KOPT-K1 (cell line): ENCODE measurements around the gene OR5K3.

Experiments
- H3K27ac ChIP-seq: fragments of 200-600 bp; sonication (generic); 2 replicates; pipeline ENCODE4 v1.5.1; 2016; ENCODE audit warnings: antibody characterized with exemption, mild to moderate bottlenecking, low read depth, low read length; ENCODE audit not compliant: poor library complexity, severe bottlenecking
- H3K36me3 ChIP-seq: fragments of 200-600 bp; sonication (generic); 2 replicates; pipeline ENCODE4 v1.5.1; 2017; ENCODE audit warnings: antibody characterized with exemption, mild to moderate bottlenecking, low read length, moderate library complexity; ENCODE audit not compliant: insufficient read depth
- H3K9me3 ChIP-seq: fragments of 200-600 bp; sonication (generic); 2 replicates; pipeline ENCODE4 v1.5.1; 2017; ENCODE audit warnings: antibody characterized with exemption, low read length, mild to moderate bottlenecking; ENCODE audit not compliant: insufficient read depth, poor library complexity, severe bottlenecking

Gene OR5K3

GRCh38 chr3:98390366-98390765 lies at the start of gene OR5K3:
Gene OR5K3 (plus strand): TSS chr3:98390666. CDS start chr3:98390666, 0 bp downstream.
- Histone ChIP-seq H3K36me3 (no peaks in the 10 kb centered on the region), H3K9me3 (no peaks in the 10 kb centered on the region), H3K27ac (no peak within 1 kb of the TSS)

DNA sequence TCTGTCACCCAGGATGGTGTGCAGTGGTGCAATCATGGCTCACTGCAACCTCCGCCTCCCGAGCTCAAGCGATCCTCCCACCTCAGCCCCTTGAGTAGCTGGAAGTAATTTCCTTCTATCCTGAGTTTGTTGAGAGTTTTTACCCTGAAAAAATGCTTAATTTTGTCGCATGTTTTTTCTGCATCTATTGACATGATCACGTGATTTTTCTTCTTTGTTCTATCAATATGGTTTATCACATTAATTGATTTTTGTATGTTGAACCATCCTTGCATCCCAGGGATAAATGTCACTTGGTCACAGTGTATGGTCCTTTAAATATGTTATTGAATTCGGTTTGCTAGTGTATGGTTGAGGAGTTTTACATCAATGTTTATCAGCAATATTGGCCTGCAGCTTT lies 48.7 kb upstream of the OR5K3 start:
- Histone ChIP-seq H3K9me3 (no peaks in the 10 kb centered on the region), H3K36me3 (no peaks in the 10 kb centered on the region), H3K27ac (no peak overlapping the region)

- no peaks in the 10 kb centered on the region for H3K36me3 ChIP-seq
- no peak overlapping the region for H3K27ac ChIP-seq
- H3K9me3 ChIP-seq, result no peaks in the 10 kb centered on the region
These were observed 46.6 kb upstream of the OR5K3 start for GRCh38 chr3:98343647-98344507.

- Histone ChIP-seq H3K36me3 (no peaks in the 10 kb centered on the region), H3K9me3 (no peaks in the 10 kb centered on the region), H3K27ac (no peak overlapping the region)
These were observed 40.4 kb upstream of the OR5K3 start for GRCh38 chr3:98350082-98350481.

DNA sequence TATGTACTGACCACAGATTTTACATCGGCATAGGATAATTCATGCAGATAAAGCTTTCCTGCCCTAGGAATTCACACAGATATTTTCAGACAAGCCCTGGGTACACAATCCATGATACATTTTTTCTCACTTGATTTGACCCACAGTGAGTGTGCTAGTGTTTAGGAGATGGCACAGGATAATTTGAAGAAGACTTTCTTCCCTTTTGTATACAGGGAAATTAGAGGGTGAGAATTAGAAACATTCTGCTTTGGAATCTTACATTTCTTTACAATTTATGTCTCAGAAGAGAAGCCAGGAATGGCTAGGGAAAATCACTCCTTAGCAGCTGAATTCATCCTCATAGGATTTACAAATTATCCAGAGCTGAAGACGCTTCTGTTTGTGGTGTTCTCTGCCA lies 36.9 kb upstream of the OR5K3 start, which contains the start of gene OR5K4:
Gene OR5K4 (plus strand): TSS at position 301 of the 400 bp plus-strand sequence. CDS start 0 bp downstream, at position 301.
- no peaks in the 10 kb centered on the region for H3K36me3 ChIP-seq

GRCh38 chr3:98359250-98359649 lies 31.2 kb upstream of the OR5K3 start:
- Histone ChIP-seq H3K36me3 (no peaks in the 10 kb centered on the region), H3K9me3 (no peaks in the 10 kb centered on the region), H3K27ac (no peak overlapping the region)

More for the DNA sequence above, 36.9 kb upstream of the OR5K3 start, which contains the start of gene OR5K4:
- Histone ChIP-seq H3K9me3 (no peaks in the 10 kb centered on the region), H3K27ac (no peak within 1 kb of the TSS)

DNA sequence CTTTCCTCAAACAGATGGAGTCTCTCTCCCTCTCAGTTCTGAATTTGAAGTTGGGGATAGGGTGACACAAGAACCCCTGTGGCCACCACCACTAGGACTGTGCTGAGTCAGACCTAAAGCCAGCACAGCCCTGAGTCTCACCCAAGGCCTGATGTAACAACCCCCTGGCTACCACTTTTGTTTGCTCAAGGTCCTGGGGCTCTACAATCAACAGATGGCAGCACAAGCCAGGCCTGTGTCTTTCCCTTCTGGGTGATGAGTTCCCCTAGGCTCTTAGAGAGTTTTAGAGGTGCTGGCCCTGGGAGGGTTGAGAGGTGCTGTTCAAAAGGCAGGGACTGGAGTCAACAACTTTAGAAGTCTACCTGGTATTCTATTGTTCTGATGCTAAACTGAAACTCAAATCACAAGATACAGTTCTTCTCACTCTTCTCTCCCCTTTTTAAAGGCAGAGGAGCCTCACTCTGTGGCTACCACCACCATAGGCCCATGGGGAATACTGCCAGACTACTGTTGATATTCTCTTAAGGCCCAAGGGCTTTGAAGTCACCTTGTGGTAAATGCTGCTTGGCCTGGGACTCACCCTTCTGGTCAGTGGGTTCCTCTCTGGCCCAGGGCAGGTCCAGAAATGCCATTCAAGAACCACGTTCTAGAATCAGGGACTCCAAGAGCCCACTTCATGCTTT lies 30.3 kb upstream of the OR5K3 start:
- H3K27ac ChIP-seq, result no peak overlapping the region
- no peaks in the 10 kb centered on the region for H3K36me3 ChIP-seq
- H3K9me3 ChIP-seq, result no peaks in the 10 kb centered on the region

DNA sequence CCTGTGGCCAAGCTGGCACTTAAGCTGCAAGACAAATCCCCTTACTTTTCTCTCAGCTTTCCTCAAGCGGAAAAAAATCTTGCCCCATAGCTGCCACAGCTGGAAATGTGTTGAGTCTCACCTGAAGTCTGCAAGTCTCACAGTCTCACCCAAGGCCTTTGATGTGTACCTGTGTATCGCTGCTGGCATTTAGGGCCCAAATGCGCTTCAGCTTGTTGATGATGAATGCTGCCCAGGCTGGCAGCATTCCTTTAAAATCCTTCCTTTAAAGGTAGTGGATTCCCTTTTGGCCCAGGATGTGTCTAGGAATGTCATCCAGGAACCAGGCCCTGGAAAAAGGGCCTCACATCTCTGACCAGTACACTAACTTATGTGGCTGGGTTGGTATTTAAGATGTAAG lies 29.8 kb upstream of the OR5K3 start:
- H3K36me3 ChIP-seq, result no peaks in the 10 kb centered on the region
- no peaks in the 10 kb centered on the region for H3K9me3 ChIP-seq
- H3K27ac ChIP-seq, result no peak overlapping the region

DNA sequence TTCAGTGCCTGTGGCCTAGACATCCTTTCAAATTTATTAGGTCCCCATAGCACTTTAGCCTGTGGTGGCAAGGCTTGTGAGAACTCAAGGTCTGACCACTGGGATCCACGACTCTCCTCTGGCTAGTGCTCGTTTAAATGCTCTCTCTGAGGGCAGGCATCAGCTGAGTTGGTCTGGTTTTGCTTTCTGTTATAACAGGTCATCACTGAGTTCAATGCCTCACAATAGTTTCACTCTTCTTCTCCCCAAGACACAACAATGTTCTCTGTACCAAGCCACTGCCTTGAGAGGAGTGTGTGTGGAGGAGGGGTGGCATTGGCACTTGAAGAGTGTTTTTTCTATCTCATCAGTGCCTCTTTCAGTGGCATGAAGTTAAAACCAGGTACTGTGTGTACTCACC lies 29.2 kb upstream of the OR5K3 start:
- Histone ChIP-seq H3K36me3 (no peaks in the 10 kb centered on the region), H3K9me3 (no peaks in the 10 kb centered on the region), H3K27ac (no peak overlapping the region)

DNA sequence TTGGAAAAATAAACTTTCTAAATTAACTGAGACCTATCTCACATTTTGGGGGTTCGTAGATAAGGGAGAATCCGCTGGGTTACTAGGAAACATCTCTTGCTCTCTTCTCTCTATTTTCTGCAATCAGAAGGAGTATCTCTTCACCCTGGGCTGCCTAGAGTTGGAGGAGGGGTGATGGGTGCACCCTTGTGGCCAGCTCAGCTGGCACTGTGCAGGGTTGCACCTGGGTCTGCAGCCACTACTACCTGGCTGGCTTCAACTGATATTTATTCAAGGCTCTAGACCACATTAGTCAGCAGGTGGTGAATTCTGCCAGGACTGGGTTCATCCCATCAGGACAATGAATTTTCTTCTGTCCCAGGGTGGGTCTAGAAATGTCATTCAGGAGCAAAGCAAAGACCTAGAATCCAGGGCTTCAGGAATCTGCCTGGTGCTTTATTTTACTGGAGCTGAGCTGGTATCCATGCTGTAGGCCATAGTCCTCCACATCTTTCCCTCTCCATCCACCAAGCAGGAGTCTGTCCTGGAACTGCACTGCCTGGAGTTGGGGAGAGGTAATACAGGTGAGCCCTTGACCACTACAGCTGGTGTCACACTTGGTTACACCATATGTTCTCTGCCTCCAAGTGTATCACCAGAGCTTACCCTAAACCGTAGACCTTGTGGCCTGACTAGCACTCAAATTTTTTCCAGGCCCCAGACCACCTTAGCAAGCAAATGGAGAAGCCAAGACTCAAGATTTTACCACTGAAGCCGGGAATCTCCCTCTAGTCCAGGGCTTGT lies 22.8 kb upstream of the OR5K3 start:
- H3K9me3 ChIP-seq, result no peaks in the 10 kb centered on the region
- no peaks in the 10 kb centered on the region for H3K36me3 ChIP-seq

GRCh38 chr3:98371186-98371585 lies 19.3 kb upstream of the OR5K3 start:
- Histone ChIP-seq H3K9me3 (no peaks in the 10 kb centered on the region), H3K27ac (no peak overlapping the region), H3K36me3 (no peaks in the 10 kb centered on the region)

More for the DNA sequence above, 22.8 kb upstream of the OR5K3 start:
- no peak overlapping the region for H3K27ac ChIP-seq

GRCh38 chr3:98371853-98372252 lies 18.6 kb upstream of the OR5K3 start:
- H3K9me3 ChIP-seq, result no peaks in the 10 kb centered on the region
- no peak overlapping the region for H3K27ac ChIP-seq
- no peaks in the 10 kb centered on the region for H3K36me3 ChIP-seq

DNA sequence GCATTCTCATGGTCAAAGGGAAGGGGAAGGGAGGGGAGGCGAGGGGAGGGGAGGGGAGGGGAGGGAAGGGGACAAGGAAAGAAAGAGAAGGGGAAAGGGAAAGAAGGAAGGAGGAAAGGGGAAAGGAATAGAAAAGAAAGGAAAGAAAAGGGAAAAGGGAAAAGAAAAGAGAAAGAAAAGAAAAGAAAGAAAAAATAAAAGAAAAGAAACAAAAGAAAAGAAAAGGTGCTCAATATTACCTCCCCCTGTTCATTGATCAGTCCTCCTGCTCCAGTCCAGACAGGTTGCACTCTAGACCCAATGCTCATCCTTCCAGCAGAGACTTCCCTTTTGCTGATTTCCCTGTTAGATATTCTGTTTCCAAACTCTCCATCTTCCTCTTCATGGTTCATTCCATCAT lies 18.0 kb upstream of the OR5K3 start:
- H3K36me3 ChIP-seq, result no peaks in the 10 kb centered on the region
- H3K9me3 ChIP-seq, result no peaks in the 10 kb centered on the region
- no peak overlapping the region for H3K27ac ChIP-seq

DNA sequence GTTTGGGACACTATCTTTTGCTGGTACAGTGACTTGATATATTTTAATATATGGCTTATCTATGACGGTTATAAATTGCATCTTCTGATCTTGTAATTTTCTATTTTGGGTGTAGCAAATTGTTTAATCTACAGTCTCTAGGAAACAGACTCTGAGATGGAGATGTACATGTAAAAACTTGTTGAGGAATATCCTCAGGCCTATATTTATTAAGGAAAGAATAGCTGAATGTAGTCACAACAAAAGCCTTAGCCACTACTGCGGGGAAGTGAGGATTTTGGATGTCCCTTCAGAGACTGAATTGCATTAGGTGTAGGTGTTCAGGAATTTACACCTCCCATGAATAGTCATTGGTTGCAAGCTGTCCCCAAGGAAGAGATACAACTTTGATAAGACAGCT lies 13.8 kb upstream of the OR5K3 start:
- Histone ChIP-seq H3K27ac (no peak overlapping the region), H3K36me3 (no peaks in the 10 kb centered on the region), H3K9me3 (no peaks in the 10 kb centered on the region)

DNA sequence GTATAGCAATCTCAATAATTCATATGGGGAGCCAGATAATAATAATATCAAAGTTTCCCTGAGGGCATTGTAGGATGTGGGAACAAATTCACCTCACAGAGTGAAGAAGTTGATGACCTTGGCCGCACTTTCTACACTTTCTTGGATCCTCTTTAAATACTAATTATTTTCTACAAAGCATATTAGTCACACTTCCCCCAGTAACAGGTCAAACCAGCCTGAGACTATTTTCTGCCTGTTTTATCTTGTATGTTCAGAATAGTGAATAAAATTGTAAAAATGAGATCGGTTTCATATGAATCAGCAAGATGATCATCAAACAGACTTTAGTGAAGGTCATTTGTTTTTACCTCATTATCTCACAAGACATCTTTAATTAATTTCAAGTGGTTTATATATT lies 2.3 kb upstream of the OR5K3 start:
- Histone ChIP-seq H3K36me3 (no peaks in the 10 kb centered on the region), H3K27ac (no peak overlapping the region), H3K9me3 (no peaks in the 10 kb centered on the region)
